CD4-positive, alpha-beta T cell treated with Interferon gamma for 1 hour (primary cell): ENCODE results near the gene SRP68.
A peak's percentile ranks its signal among the peaks of the same experiment; 100 is the strongest.

ENCODE experiments used
- DNase-seq: peaks from one replicate; pipeline ENCODE4 v3.0.0-alpha.2; 2020

SRP68 gene

DNA sequence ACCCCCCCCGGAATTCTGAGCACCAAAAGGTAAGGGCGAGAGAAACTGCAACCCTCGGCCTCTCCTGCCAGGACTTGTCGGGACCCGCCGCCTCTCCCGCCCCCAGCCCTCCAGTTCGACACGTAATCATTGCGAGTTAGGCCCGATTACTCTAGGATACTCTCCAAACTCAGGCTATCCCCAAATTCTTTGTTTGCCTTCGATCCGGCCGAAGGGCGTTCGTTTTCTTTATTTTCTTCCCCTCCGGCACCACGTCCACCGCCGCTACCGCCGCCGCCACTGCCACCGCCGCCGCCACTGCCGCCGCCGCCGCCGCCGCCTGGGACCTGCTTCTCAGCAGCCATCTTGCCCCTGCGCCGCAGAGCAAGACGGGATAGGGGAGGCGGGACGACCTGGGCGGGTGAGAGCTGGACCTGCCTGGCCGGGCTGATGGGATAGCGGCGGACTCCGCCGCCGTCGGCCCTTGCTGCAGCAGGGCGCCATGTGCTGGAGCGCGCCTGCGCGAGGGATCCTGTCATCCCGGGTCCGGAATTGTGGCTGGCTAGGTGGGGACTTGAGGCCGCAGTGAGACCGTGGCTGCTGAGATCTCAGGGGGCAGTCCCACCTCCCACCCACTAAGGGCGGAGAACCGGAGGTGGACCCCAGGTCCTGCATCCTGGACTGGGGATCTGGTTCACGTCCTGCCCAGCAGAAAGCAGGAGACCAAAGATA is at the start of gene SRP68:
TSS of gene SRP68 (minus strand) at position 370 of the 711 bp plus-strand sequence. CDS start at position 344, 26 bp downstream.
- DNase-seq = peak; percentile 86

DNA sequence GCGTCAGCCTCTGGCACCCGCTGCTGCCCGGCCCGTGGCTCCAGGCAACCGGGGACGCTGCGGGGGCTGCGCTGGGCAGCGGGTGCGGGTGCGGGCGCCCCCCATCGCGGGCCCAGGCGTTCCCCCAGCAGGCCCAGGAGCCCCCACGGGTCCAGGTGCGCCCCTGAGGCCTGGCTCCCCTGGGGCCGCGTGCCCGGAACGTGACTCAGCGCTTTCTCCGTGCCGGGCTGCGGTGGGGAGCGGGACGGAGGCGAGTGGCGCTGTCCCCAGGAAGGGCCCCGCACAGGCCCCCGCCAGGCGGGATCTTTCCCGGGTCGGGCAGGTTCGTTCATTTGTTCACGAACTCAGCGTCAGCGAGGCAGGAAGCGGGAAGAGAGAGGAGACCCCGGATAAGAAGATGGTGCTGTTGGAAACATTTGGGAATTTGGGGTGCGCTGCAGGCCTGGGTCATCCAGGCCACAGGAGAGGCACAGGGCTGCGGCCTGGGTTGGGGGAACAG is 49.7 kb upstream of the SRP68 start:
- no peak for DNase-seq

DNA sequence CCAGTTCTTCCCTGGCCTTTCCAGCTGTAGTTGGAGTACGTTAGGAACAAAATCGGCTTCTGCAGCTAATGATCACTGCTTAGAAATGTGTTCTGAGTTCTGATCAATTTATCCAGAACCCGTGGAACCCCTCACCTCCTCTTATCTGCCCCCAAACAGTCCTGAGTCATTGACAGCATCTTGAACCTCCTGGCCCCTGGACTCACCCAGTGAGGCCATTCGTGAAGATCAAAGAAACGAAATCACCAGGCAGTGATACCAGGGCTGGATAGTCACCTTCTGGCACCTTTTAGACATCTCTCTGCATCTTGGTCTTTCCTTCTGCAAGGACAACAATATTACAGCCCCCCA is 48.3 kb upstream of the SRP68 start:
- no peak for DNase-seq

DNA sequence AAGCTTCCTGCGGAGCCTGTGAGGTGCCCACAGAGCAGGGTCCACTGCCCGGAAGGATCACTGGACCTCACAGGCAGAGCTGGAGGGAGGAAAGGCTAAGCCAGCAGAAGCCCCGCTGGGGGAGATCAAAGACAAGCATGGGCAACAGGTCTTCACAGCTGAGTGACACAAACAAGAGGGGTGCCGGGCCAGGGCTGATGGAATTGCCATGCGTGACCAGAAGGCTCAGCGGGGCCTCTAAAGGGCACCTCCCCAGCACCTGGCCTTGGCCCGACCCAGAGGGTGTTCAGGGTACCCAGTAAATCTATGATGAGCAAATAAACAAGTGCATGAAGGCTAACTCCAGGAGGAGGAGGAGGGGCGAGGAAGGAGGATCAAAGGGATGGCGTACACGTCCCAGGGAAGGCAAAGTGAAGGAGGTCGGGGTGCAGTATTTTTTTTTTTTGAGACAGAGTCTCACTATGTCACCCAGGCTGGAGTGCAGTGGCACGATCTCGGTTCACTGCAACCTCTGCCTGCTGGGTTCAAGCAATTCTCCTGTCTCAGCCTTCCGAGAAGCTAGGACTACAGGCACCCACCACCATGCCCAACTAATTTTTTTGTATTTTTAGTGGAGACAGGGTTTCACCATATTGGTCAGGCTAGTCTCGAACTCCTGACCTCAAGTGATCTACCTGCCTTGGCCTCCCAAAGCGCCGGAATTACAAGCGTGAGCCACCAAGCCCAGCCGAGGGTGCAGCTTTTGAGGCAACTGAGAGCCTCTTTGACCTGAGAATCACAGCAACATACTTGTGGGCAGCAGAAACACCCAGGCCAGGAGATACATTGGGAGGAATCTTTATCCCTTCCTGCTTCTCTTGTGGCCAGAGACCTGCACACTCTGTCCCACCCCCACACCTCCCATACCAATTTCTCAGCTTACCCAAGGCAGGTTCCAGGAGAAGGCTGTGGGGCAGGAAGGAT is 47.4 kb upstream of the SRP68 start:
- no peak for DNase-seq

DNA sequence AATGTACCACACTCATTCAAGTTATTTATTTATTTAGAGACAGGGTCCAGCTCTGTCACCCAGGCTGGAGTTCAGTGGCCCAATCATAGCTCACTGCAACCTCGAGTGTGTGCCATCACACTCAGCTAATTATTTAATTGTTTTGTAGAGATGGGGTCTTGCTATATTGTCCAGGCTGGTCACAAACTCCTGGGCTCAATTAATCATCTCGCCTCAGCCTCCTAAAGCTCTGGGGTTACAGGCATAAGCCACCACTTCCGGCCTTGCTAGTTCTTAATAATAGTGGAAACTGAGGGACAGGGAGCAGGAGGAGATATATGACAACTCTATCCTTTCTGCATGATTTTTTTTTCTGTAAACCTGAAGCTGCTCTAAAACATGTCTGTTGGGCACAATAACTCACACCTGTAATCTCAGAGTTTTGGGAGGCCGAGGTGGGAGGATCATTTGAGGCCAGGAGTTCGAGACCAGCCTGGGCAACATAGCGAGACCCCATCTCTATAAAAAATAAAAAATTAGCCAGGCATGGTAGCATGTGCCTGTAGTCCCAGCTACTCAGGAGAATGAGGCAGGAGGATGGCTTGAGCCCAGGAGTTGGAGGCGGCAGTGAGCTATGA is 42.9 kb upstream of the SRP68 start:
- DNase-seq = no peak

DNA sequence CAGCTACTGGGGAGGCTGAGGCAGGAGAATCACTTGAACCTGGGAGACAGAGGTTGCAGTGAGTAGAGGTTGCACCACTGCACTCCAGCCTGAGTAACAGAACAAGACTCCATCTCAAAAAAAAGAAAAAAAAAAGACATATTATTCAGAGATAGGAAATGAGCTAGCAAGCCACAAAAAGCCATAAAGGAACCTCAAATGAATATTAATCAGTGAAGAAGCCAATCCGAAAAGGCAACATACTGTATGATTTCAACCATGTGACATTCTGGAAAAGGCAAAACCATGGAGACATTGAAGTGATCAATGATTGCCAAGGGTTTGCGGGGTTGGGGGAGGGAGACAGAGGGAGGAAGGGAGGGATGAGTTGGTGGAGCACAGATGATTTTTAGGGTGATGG is 39.6 kb upstream of the SRP68 start:
- no peak for DNase-seq

DNA sequence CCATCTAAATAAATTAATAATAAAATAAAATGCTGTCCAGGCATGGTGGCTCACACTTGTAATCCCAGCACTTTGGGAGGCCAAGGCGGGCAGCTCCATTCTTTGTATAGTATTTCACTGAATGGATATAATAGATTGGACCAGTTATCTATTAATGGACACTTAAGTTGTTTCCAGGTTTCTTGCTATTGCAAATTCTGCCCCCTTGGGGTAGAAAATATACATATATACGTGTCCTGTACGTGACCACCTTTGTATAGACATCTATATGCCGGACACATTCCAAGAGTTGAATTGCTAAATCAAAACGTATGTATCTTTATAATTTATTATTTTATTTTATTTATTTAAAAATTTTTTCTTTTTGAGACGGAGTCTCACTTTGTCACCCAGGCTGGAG is 35.2 kb upstream of the SRP68 start:
- DNase-seq = no peak

DNA sequence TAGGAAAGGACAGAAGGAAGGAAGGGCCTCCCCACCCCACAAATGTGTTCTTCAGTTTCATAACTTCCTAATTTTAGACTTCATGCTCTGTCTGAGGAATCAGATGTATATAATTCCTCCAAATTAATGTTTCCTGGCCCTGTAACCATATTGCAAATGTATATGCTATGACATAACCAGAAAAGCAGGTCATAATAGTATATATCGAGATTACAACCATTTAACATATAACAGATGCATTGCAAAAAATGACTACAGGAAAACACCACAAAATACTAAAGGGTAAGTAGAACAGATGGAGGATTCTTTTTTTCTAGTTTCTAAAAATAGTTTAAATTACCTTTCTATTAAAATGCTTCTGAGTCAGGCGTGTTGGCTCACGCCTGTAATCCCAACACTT is 34.4 kb upstream of the SRP68 start:
- DNase-seq = no peak

DNA sequence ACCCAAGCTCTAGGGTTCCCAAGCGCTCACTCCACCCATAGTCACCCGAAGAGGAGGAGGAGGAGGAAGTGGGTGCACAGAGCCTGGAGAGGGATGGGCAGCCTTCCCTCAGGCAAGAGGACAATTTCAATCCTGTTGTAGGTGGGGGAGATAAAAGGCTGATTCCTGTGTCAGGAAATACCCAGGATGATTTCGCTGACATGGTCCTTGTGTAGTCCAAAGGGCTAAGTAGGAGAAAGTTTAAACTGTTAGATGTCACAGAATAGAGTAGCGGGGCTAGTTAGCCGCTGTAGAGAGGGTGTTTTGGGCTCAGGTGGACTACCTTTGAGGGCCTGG is 32.5 kb upstream of the SRP68 start:
- DNase-seq = no peak

DNA sequence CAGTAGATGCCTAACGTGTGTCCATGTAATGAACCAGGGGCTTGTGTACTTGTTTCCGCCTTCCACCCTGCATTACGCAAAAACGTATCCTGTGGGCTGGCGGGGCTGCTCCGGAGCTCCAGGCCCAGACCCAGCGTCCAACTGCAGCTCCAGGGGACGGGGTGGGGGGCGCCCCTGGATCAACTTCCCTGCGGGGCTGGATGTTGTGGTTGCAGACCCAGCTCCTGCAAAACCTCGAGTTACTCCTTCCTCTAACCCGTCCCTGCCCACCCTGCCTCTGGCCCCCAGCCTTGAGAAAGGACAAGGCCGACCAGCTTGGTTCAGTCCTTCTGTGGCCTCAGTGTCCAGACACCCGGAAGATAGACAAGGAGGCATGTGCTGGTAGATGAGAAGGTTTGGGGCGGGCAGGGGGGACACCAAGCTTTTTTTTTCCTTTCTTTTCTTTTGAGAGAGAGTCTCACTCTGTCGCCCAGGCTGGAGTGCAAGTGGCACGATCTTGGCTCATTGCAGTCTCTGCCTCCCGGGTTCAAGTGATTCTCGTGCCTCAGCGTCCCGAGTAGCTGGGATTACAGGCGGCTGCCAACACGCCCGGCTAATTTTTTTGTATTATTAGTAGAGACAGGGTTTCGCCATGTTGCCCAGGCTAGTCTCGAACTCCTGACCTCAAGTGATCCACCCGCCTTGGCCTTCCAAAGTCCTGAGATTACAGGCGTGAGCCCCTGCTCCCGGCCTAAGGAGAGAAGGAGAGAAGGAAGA is 32.0 kb upstream of the SRP68 start:
- DNase-seq = no peak

DNA sequence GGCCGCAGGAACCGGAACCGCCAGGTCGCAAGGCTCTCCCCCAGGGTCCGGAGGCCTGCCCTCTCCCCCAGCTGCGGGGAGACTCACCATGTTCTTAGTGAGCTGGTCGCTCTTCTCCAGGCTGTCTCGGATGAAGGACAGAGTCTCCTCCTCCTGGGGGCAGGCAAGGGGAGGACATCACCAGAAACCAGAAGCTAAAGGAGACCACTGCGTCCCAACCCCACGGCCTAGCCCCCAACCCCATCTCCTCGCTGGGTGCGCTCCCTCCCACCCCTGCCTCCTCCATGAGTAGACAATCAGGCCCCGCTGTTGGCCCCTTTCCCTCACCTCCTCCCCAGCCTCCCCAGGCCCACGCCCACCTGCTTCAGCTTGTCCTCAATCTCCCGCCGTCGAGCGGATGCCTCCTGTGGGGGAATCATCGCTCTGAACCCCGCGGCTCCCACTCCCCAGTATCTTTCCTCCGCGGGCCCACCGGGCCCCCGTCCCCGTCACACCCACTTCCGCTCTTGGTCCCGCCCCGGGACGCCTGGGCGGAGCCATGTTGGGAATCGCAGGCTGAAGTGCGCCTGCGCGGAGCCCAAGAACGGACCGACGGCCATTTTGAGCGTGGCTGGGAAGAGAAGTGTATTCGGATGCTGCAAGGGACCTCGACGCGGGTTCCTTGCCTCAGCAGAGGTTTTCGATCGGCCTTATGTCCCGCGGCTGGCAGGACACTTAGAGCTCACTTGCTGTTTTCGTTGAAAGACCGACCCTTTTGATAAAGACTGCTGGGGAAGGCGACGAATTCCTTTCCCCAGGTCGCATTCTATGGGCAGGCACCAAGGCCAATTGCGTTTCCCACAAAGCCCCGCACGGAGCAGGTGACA is 31.2 kb upstream of the SRP68 start, which contains the start of gene EXOC7:
TSS of gene EXOC7 (minus strand) at position 514 of the 866 bp plus-strand sequence. CDS start at position 419, 95 bp downstream.
- DNase-seq = peak; percentile 90

DNA sequence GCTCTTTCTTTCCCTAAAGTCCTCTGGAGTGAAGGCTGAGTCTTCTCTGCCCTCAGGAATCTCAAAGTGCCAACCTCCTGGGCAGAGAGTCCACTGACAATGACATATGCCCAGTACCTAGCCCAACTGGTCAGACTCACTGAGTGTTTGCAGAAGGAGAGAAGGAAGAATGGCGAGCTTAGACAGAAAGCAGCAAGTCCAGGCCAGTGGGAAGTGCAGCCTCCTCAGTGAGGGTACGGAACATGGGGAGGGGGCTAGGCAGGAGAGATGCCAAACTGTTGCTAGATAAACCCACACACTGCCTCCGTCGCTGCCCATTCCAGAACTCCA is 30.6 kb upstream of the SRP68 start:
- DNase-seq = no peak

DNA sequence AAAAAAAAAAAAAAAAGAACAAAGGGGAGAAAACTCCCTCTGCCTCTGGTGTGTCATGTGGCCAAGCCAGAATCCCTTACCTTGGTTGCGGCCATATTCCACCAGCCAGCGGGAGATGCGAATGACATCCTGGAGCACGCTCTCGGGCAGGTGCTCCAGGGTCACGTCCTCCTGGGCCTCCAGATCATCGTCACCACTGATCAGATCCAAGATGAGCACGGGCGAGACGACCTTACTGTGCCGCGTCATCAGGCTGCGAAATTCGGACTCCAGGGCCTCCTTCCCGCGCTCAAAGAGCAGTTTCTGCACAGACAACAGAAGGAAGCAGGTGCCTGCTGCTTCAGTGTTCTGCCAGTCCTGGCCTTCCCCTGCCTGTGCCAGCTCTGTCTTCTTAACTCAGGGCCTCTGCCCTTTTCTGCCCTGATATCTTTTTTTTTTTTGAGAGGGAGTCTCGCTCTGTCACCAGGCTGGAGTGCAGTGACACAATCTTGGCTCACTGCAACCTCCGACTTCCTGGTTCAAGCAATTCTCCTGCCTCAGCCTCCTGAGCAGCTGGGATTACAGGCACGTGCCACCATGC is 25.5 kb upstream of the SRP68 start:
- DNase-seq = no peak

DNA sequence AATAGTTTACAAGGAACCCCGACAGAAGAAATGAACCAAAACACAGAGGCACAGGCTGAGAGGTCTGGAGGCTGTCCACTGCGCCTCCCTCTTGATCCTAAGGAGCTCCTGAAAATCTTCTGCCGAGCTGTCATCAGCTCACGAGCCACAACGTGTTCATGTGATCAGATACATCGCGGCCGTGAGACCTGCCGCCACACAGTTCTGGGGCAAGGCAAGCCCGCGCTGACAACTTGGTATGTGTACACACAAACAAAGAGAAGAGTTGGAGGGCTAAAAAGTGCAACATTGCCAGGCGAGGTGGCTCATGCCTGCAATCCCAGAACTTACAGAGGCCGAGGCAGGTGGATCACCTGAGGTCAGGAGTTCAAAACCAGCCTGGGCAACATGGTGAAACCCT is 23.6 kb upstream of the SRP68 start:
- no peak for DNase-seq

DNA sequence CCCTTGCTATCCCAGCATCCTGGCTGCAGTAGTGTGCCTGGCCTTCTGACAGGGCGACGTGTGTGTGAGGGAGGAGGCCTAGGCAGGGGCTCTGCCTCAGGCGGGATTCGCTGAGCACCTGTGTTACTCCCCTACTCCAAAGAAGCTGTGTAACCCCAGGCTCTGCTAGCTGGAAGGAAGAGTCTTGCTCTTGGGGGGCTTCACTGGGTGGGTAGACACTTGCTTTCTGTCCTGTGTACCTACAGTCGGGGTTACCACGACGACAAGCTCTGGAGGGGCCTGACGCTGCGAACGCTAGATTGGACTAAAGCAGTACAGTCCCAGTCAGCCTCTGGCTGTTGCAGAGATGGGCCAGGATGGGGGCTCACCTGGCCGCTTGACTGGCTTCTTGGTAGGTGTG is 21.7 kb upstream of the SRP68 start:
- DNase-seq = no peak

DNA sequence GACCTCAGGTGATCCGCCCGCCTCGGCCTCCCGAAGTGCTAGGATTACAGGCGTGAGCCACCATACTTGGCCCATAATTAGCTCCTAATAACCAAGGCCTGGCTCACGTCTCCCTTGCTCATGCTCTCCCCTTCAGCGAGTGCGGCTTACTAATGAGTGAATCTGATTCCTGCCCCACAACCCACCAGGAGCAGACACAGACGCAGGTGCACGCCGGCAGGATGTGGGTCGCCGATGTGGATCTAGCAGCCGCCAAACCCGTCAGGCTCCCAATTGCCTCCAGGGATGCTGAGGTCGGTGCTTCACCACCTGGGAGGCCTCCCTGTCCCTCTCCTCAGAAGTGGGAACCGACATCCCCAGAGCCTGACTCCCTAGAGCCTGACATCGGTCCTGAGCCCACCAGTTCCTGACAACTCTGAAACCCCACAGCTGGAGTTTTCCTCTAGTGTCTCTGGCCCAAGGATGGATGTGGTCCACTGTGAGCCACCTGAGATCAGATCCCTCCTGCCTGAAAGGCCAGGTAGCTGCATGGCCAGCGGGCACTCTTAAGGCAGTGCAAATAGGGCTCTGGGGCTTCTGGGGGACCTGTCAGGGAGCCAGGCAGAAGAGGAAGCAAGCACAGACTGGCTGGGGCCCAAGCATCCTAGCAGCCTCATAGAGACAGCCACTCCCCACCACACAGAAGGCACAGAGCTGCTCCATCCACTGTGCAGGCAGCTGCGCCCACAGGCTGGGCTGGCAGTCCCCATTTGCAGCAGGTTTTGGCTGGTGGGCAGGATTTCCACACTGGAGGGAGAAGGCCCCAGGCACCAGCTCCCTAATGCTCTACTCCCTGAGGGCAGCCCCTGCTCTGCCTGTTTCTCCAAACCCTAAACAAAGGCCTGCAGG is 20.5 kb upstream of the SRP68 start:
- DNase-seq = no peak

DNA sequence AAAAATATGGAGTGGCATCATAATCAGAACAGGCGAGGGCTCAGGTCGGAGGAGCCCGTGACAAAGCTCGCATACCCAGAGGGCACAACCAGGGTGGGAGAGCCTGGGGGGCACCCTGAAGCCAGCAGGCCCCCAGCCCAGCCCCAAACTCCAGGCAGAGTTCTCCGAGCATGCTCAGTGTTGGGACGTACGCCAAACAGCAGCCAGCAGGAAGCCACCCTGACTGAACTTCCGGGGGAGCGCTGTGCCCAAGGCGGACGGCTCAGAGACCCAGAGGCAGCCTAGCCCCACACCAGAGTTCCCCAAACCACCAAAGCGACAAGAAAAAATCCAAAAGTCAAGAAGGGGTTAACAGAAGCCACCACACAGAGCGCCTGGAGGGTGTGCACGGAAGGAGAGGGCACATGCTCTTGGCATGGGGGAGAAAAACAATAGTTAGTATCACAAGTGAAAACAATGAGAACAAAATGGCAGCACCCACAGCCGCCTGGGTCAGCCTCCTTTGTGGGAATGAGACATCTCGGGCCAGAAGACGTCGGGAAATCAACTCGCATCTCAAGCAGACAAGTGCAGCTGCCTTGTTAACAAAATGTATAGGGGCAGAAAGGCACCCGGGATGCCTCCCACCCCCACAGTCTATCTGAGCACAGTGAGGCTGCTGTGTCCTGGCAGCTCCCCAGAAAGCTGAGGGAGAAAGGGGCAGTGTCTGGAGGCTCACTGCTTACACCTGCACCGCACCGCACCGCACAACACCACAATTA is 19.4 kb upstream of the SRP68 start:
- no peak for DNase-seq

DNA sequence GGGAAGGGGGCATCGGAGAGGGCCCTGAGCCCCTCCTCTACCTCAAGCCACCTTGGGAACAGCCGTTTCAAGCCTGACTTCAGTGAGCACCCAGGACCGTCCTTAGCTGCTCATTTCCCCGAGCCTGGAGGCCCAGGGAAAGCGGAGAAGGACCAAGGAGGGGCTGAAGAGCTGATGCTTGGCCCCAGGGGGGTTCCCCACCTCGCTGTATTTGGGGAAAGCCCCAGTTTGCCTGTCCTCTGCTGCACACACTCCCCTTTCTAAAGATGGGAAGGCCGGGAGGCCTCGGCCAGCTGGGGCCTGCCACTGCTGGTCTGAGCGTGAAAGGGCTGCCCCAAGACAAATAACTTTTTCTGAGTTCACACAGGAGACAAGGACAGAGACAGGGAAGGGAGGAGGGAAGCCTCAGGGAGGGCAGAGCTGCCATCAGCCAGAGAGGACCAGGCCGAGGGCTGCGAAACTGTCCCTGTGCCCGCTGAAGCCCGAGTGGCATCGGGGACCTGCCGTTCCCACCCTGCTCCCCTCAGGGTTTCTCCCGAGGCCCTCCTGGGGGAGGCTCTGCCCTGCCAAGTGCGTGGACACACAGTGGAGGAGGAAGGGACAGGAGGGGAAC is 18.3 kb upstream of the SRP68 start:
- no peak for DNase-seq
